Right lobe of liver (tissue), 4 donors: ENCODE results near the gene FSTL4.

Experiments used
- POLR2A ChIP-seq: fragments of 450-650 bp; IDR thresholded peaks from one replicate; pipeline ENCODE4 v1.6.1; 2017; ENCODE audit warnings: antibody characterized with exemption, mild to moderate bottlenecking
- TF ChIP-seq, protein P1 (sequence below), 4 donors: fragments of 200-600 bp in 3 of 4; fragments of 450-650 bp in 1 of 4; IDR thresholded peaks; one replicate each; pipeline versions ENCODE4 v1.5.1 to v1.8.0; 2016 to 2022; ENCODE audit warnings: antibody characterized with exemption in 4 of 4, mild to moderate bottlenecking in 2 of 4
- donor health status: DM: no; HTN: no; CAD: no.
- donor health status: DM: no; HTN: no; CAD: no.
- donor health status: DM: no; HTN: yes; CAD: no.

DNA sequence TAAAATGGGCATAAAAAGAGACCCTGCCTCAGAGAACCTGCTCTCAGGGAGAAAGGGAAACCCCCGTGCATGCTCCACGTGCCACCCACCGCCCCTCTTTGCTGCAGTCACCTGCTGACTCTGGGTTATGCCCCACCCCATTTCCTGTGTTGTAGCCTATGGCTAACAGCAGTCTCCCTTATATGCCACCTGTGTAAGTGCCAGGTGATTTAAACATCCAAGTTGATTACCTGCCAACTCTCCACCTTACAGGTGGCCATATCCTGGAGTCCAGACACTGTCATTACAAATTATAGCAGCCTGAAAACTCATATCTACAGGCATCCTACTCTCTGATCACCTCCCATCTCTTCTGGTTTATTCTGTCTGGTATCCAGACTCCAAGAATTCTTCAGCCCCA lies 318.0 kb downstream of the FSTL4 start:
- TF ChIP-seq, protein P1, sequence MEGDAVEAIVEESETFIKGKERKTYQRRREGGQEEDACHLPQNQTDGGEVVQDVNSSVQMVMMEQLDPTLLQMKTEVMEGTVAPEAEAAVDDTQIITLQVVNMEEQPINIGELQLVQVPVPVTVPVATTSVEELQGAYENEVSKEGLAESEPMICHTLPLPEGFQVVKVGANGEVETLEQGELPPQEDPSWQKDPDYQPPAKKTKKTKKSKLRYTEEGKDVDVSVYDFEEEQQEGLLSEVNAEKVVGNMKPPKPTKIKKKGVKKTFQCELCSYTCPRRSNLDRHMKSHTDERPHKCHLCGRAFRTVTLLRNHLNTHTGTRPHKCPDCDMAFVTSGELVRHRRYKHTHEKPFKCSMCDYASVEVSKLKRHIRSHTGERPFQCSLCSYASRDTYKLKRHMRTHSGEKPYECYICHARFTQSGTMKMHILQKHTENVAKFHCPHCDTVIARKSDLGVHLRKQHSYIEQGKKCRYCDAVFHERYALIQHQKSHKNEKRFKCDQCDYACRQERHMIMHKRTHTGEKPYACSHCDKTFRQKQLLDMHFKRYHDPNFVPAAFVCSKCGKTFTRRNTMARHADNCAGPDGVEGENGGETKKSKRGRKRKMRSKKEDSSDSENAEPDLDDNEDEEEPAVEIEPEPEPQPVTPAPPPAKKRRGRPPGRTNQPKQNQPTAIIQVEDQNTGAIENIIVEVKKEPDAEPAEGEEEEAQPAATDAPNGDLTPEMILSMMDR (IDR thresholded peaks at IDR 0.05) = no peak
- no peak for TF ChIP-seq POLR2A
